K562 (cell line): ENCODE measurements around the gene ANO8. TPM values are rescaled to one million over a fixed set of nuclear protein-coding genes. Genes with fewer than 3 reads are reported as not detected.

Experiments
- BDP1 ChIP-seq: IDR thresholded peaks from 3 replicates; pipeline ENCODE4 v1.6.1; 2011; ENCODE audit not compliant: insufficient read length, insufficient read depth
- BMI1 ChIP-seq: fragments of 150-350 bp; IDR thresholded peaks from 2 replicates; pipeline ENCODE4 v1.6.1; 2014; ENCODE audit warnings: low read length
- COPS2 ChIP-seq: fragments of 450-650 bp; conservative IDR thresholded peaks from 2 replicates; pipeline ENCODE4 v1.6.1; 2016; ENCODE audit warnings: mild to moderate bottlenecking, moderate library complexity
- ETV1 ChIP-seq: fragments of 450-650 bp; conservative IDR thresholded peaks from 2 replicates; pipeline ENCODE4 v1.6.1; 2016; ENCODE audit warnings: missing genetic modification characterization, control low read depth, low read depth, missing compliant biosample characterization
- NFIX ChIP-seq: fragments of 250-450 bp; sonication (Bioruptor Pico); IDR thresholded peaks from 2 replicates; pipeline ENCODE4 v1.4.0; 2020; ENCODE audit warnings: low read depth, mild to moderate bottlenecking, moderate library complexity
- NFRKB ChIP-seq: fragments of 450-650 bp; IDR thresholded peaks from 2 replicates; pipeline ENCODE4 v1.6.1; 2016; ENCODE audit warnings: low read depth
- SLC30A9 ChIP-seq: fragments of 250-450 bp; sonication (Bioruptor Pico); IDR thresholded peaks from 2 replicates; pipeline ENCODE4 v1.8.0; 2022; ENCODE audit warnings: mild to moderate bottlenecking, moderate library complexity
- SMARCE1 ChIP-seq: fragments of 450-650 bp; IDR thresholded peaks from 2 replicates; pipeline ENCODE4 v1.7.1; 2016; ENCODE audit warnings: mild to moderate bottlenecking
- SREBF1 ChIP-seq: fragments of 150-350 bp; IDR thresholded peaks from 2 replicates; pipeline ENCODE4 v1.6.1; 2014; ENCODE audit warnings: antibody characterized with exemption, low read depth, low read length, borderline replicate concordance
- TFAM ChIP-seq: fragments of 250-450 bp; sonication (Bioruptor Pico); conservative IDR thresholded peaks from 2 replicates; pipeline ENCODE4 v1.5.0; 2021; ENCODE audit warnings: mild to moderate bottlenecking, moderate library complexity
- ZNF121 ChIP-seq: sonication (generic); formaldehyde crosslinking; conservative IDR thresholded peaks from 2 replicates; pipeline ENCODE4 v1.8.0; 2022; ENCODE audit warnings: missing genetic modification reagents
- polyA plus RNA-seq, 8 experiments: library from polyadenylated mRNA; depleted of rRNA in 4 of 8; stranded (reverse) in 5 of 8; unstranded in 3 of 8; fragments of >200 nt; fragmentation: Nextera tagmentation in 2 of 8; fragmentation: Illumina TruSeq in 1 of 8; extraction: Ambion mirVana in 2 of 8; extraction: Trizol in 1 of 8; gene quantifications; 2 replicates each; pipeline versions ENCODE4 v1.2.1 to v1.2.3, GENCODE V29; 2011 to 2014; ENCODE audit warnings: inconsistent platforms in 1 of 8, missing spikeins in 1 of 8
- total RNA-seq, 7 experiments: library from RNA; depleted of rRNA in 6 of 7; stranded (reverse); fragments of >200 nt in 6 of 7; fragmentation: Illumina TruSeq in 2 of 7; extraction: Trizol in 2 of 7; gene quantifications; 2 replicates each; pipeline versions ENCODE4 v1.2.1 to v1.2.3, GENCODE V29; 2011 to 2021; ENCODE audit warnings: low replicate concordance in 1 of 7
- TF ChIP-seq, protein P1 (sequence below): sonication (generic); formaldehyde crosslinking; IDR thresholded peaks from 2 replicates; pipeline ENCODE4 v1.8.0; 2023; ENCODE audit warnings: mild to moderate bottlenecking, missing genetic modification reagents
- TF ChIP-seq, protein P2 (sequence below): fragments of 250-450 bp; sonication (Bioruptor Pico); IDR thresholded peaks from 2 replicates; pipeline ENCODE4 v1.4.0; 2020; ENCODE audit warnings: mild to moderate bottlenecking, moderate library complexity
- TF ChIP-seq, protein P3 (sequence below), 2 experiments: fragments of 450-650 bp; formaldehyde crosslinking in 1 of 2; IDR thresholded peaks; 2 replicates each; pipeline versions ENCODE4 v1.4.0 to v1.6.1; 2014 to 2020; ENCODE audit warnings: mild to moderate bottlenecking in 2 of 2, borderline replicate concordance in 1 of 2, low read depth in 1 of 2

Gene ANO8
- total and polyA plus RNA-seq, 9 of the 15 experiments (the other 6 are each of a cell fraction or from before 2014, with no cell fraction given): 0.07 to 7.6 (median 2.3) TPM; not detected in 1

DNA sequence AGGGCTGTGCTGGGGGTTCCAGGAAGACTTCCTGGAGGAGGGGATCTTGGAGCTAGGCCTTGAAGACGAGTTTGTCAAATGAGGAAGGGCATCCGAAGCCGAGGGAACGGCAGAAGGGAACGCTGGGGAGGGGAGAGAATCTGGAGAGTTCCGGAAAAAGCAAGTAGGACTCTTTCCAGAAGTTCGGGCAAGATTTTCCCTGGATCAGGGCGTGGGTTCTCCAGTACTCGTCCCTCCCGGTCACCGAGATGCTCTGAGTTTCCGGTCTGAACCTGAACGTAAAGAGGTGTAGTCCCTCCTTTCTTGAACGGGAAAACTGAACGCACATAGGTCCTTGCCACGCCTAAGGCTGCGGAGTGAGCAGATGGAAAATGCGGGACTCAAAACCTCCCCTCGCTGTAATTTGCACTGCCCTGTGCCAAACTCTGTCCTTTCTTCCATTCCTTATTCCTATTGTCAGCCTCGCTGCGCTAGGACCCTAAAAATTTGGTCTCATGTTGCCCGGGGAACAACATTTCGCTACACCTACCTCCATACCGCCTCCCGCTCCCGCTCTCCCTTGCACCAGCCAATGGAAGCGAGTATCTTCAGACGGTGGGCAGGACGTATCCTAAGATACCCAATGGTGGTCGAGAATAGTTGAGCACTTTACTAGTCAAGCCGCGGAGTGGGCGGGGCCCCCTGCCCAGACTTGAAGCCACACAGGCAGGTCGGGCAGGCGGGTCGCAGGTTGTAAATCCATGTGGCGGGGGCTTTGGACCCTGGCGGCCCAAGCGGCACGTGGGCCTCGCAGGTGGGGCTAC, 2.4 kb upstream of the ANO8 start, which contains the start of gene GTPBP3 (continued):
- TF ChIP-seq BMI1 (no peak), SMARCE1 (peak; percentile 73; the same call in 1 of the 2 replicates), ETV1 (peak; percentile 93), NFRKB (peak; percentile 97), SLC30A9 (CRISPR knock-in tag) (no peak), COPS2 (no peak), ZNF121 (CRISPR knock-in tag) (no peak), TFAM (CRISPR knock-in tag) (no peak), BDP1 (no peak), NFIX (CRISPR knock-in tag) (no peak), SREBF1 (no peak; the same call in 1 of the 2 replicates)
- TF ChIP-seq, protein P1, sequence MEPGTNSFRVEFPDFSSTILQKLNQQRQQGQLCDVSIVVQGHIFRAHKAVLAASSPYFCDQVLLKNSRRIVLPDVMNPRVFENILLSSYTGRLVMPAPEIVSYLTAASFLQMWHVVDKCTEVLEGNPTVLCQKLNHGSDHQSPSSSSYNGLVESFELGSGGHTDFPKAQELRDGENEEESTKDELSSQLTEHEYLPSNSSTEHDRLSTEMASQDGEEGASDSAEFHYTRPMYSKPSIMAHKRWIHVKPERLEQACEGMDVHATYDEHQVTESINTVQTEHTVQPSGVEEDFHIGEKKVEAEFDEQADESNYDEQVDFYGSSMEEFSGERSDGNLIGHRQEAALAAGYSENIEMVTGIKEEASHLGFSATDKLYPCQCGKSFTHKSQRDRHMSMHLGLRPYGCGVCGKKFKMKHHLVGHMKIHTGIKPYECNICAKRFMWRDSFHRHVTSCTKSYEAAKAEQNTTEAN (CRISPR knock-in tag): peak; percentile 86
- TF ChIP-seq, protein P2, sequence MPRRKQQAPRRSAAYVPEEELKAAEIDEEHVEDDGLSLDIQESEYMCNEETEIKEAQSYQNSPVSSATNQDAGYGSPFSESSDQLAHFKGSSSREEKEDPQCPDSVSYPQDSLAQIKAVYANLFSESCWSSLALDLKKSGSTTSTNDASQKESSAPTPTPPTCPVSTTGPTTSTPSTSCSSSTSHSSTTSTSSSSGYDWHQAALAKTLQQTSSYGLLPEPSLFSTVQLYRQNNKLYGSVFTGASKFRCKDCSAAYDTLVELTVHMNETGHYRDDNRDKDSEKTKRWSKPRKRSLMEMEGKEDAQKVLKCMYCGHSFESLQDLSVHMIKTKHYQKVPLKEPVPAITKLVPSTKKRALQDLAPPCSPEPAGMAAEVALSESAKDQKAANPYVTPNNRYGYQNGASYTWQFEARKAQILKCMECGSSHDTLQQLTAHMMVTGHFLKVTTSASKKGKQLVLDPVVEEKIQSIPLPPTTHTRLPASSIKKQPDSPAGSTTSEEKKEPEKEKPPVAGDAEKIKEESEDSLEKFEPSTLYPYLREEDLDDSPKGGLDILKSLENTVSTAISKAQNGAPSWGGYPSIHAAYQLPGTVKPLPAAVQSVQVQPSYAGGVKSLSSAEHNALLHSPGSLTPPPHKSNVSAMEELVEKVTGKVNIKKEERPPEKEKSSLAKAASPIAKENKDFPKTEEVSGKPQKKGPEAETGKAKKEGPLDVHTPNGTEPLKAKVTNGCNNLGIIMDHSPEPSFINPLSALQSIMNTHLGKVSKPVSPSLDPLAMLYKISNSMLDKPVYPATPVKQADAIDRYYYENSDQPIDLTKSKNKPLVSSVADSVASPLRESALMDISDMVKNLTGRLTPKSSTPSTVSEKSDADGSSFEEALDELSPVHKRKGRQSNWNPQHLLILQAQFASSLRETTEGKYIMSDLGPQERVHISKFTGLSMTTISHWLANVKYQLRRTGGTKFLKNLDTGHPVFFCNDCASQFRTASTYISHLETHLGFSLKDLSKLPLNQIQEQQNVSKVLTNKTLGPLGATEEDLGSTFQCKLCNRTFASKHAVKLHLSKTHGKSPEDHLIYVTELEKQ: no peak
- TF ChIP-seq, protein P3, sequence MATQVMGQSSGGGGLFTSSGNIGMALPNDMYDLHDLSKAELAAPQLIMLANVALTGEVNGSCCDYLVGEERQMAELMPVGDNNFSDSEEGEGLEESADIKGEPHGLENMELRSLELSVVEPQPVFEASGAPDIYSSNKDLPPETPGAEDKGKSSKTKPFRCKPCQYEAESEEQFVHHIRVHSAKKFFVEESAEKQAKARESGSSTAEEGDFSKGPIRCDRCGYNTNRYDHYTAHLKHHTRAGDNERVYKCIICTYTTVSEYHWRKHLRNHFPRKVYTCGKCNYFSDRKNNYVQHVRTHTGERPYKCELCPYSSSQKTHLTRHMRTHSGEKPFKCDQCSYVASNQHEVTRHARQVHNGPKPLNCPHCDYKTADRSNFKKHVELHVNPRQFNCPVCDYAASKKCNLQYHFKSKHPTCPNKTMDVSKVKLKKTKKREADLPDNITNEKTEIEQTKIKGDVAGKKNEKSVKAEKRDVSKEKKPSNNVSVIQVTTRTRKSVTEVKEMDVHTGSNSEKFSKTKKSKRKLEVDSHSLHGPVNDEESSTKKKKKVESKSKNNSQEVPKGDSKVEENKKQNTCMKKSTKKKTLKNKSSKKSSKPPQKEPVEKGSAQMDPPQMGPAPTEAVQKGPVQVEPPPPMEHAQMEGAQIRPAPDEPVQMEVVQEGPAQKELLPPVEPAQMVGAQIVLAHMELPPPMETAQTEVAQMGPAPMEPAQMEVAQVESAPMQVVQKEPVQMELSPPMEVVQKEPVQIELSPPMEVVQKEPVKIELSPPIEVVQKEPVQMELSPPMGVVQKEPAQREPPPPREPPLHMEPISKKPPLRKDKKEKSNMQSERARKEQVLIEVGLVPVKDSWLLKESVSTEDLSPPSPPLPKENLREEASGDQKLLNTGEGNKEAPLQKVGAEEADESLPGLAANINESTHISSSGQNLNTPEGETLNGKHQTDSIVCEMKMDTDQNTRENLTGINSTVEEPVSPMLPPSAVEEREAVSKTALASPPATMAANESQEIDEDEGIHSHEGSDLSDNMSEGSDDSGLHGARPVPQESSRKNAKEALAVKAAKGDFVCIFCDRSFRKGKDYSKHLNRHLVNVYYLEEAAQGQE (IDR thresholded peaks at IDR 0.05; ENCODE audit: borderline replicate concordance): peak; percentile 65
- TF ChIP-seq, protein P3 (CRISPR knock-in tag; IDR thresholded peaks at IDR 0.05; ENCODE audit: low read depth): no peak; the same call in 1 of the 2 replicates
